NCI-H1930 (cell line): Measurements from ENCODE around the gene ZNF783.
"Not testable (repeated sequence)": the region's sequence is repeated elsewhere in the genome, so short reads cannot be mapped to it uniquely, and the experiment has no call there.

ENCODE experiments used
- DNase-seq, 2 experiments: peaks; one replicate each; lab custom pipeline; 2025; lab: John Stamatoyannopoulos, UW

ZNF783 gene

DNA sequence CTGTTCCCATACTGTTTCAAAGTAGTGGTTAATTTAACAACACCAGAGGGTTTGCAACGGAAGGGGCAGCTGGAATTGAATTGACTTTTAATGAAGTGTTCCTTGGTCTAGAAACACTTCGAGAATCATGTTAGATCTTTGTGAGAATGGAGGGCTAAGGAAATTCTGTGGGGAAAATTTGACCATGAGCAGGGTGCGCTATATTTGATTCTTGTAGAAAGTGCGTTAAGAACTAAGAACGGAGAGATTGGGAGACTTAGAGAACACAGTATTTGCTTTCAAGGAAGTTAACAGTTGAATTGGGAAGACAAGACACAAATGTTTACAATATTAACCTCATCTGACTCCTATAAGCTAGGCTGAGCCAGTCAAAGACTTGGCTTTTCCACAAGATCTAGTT, 21.4 kb upstream of the ZNF783 start:
- DNase-seq, result no peak

- no peak for DNase-seq
Observed at GRCh38 chr7:149241696-149242095, 20.3 kb upstream of the ZNF783 start.

GRCh38 chr7:149245244-149245643, 16.8 kb upstream of the ZNF783 start:
- DNase-seq, result no peak

DNA sequence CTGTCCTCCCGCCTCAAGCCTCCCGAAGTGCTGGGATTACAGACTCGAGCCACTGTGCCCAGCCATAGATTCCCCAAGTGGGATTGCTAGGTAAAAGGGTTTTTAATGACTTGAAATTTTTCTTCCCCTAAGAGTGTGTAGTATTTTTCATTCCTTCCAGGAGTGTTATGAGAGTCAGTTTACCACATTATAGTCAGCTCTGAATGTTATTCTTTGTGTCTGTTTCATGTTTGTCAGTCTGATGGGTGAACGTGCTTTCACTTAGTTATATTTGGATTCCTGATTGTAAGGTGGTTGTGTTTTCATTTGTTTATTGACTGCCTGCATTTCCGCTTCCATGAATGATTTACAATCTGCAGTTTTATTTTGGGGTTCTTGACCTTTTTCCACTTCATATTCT, 16.3 kb upstream of the ZNF783 start:
- DNase-seq, result no peak

DNA sequence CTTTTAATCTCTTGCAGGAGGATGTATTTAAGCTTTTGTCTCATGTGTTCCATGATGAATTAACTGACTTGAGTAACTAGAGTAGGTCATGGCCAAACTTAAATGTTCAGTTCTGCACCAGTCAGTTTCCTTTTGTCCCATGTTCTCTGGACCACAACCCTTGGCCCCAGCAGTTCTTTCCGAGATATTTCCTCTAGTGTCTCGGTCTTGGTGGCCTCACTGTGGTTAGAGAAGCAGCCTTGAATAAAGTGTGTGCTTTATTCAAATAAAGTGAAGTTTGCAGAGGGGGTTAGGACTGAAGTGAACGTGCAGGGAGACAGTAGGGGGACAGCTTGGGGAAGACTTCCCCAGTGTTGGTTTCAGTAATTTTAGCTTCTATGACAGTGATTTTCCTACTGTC, 13.2 kb upstream of the ZNF783 start:
- DNase-seq, result no peak

- DNase-seq, result not testable (repeated sequence)
Observed at GRCh38 chr7:149250151-149250550, 11.8 kb upstream of the ZNF783 start.

- not testable (repeated sequence) for DNase-seq
Observed at GRCh38 chr7:149251518-149251917, 10.5 kb upstream of the ZNF783 start.

- no peak for DNase-seq
Observed at GRCh38 chr7:149252378-149252777, 9.6 kb upstream of the ZNF783 start.

GRCh38 chr7:149253665-149254064, 8.3 kb upstream of the ZNF783 start:
- DNase-seq, result no peak

GRCh38 chr7:149254181-149254858, 7.7 kb upstream of the ZNF783 start:
- DNase-seq, result no peak

GRCh38 chr7:149255174-149255573, 6.8 kb upstream of the ZNF783 start:
- no peak for DNase-seq

DNA sequence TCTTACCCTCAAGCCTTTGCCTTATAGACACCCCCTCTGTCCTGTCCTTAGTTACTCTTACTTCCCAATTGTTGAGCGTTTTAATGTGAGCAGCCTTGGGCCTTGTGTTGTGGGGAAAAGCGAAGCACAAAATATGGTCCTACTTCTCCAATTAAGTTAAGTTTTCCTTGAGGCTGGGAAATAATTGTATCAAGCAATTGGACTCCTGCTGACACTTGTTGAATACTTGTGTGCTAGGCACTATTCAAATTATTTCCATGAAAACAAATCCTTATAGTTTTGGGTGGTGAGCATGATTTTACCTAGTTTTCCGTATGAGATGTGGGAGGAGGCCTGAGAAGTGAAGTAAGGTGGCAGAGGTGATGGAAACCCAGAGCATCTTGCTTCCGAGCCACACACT, 5.4 kb upstream of the ZNF783 start:
- DNase-seq, result no peak

DNA sequence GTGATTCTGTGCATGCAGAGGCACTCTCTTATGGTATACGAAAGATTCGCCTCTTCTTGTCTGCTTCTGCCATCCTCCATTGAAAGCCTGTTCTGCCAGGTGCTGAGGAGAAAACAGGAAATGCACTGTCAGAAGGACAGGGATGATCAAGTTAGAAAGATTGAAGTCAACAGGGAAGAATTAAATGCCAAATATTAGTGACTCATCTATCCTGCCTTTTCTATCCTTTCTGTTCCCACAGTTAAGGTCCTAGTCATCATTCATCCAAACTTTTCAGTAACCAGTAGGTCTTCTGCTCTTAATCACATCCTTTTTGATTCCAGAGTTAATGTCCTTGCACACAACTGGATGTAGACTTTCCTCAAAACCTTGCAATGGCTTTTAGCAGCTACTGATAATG, 4.8 kb upstream of the ZNF783 start:
- DNase-seq, result no peak

GRCh38 chr7:149261316-149261828, 624 bp upstream of the ZNF783 start:
- no peak for DNase-seq

- no peak for DNase-seq
Observed at GRCh38 chr7:149266451-149266850, 4.5 kb downstream of the ZNF783 start.

- no peak for DNase-seq
Observed at GRCh38 chr7:149267733-149268132, 5.7 kb downstream of the ZNF783 start.

- not testable (repeated sequence) for DNase-seq
Observed at GRCh38 chr7:149274424-149274823, 12.4 kb downstream of the ZNF783 start.

- no peak for DNase-seq
Observed at GRCh38 chr7:149277871-149278270, 15.9 kb downstream of the ZNF783 start.

DNA sequence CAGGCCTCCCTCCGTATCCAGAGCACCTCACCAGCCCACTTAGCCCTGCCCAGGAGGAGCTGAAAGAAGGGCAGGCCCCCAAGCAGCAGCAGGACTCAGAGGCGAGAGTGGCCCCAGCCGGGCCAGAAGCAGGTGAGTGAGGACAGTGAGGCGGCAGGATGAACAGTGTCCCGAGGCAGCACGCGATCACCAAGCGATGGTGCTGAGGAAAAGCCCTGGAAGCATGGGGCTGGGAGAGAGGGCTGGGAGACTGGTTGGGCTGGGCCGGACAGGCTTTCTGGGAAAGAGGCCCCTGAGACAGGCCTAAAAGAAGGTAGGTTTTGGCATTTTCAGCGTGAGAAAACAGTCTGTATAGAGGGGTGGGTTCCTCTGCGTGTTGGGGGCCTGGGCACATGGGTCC, 16.4 kb downstream of the ZNF783 start:
- DNase-seq, result no peak

DNA sequence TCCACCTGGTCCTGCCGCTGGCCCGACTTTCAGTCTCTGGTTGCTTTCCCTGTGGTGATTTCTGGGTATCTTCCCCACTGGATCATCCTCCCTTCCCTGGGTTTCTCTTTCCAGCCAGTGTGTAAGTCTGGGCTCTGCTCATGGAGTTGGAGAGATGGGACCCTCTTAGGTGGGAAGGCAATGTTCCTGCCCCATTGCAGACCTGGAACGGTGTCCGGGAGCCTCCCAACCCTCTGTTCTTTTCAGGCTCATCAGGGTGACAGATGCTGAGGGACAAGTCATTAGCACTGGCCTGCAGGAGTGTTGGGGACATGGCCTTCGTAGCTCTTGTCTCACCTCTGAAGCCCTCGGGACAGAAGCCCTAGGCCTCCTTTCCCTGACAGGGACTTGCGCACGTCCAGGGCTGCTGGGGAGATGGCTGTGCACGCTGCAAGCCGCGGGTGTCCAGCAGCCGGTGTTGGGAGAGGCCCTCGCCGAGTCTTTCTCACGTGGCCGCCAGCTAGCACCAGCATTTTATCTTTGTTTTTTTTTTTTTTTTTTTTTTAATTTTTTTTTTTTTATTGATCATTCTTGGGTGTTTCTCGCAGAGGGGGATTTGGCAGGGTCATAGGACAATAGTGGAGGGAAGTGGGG, 17.2 kb downstream of the ZNF783 start:
- no peak for DNase-seq

DNA sequence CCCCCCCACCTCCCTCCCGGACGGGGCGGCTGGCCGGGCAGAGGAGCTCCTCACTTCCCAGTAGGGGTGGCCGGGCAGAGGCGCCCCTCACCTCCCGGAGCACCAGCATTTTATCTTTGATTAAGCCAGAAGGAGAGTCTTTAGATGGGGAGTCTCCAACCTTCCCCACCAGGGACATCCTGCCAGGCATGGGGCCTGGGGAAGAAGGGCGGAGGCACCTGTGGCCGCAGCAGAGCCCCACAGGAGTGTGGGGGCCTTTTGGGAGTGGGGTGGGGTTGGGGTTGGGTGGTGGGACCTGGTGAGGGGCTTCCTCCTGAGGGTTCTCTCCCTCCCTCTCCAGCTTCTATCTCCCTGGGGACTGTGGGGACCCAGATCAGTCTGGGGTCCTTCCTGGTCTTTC, 18.2 kb downstream of the ZNF783 start:
- DNase-seq, result no peak

GRCh38 chr7:149280661-149281507, 18.9 kb downstream of the ZNF783 start:
- no peak for DNase-seq
